HG03196 (cell line): ENCODE data around the gene TEX22.

Source experiments
- ATAC-seq: cut with Tn5 transposase; IDR thresholded peaks from one replicate; pipeline ENCODE4 v1.9.1; 2021; ENCODE audit not compliant: unreplicated experiment

The TEX22 gene

GRCh38 chr14:105384041-105384557, 14.2 kb upstream of the TEX22 start:
- no peak for ATAC-seq

GRCh38 chr14:105384605-105385321, 13.6 kb upstream of the TEX22 start:
- ATAC-seq: no peak

GRCh38 chr14:105385322-105385637, 13.1 kb upstream of the TEX22 start:
- no peak for ATAC-seq

- ATAC-seq: no peak
Observed at GRCh38 chr14:105385698-105386365, 12.5 kb upstream of the TEX22 start.

GRCh38 chr14:105386581-105387529, 11.5 kb upstream of the TEX22 start:
- ATAC-seq: no peak

GRCh38 chr14:105387530-105387922, 10.8 kb upstream of the TEX22 start:
- no peak for ATAC-seq

GRCh38 chr14:105388110-105388951, 10.0 kb upstream of the TEX22 start:
- no peak for ATAC-seq

GRCh38 chr14:105388976-105389375, 9.4 kb upstream of the TEX22 start:
- no peak for ATAC-seq

GRCh38 chr14:105389534-105389933, 8.8 kb upstream of the TEX22 start:
- no peak for ATAC-seq

GRCh38 chr14:105389976-105390848, 8.1 kb upstream of the TEX22 start:
- ATAC-seq: no peak

GRCh38 chr14:105390849-105391500, 7.4 kb upstream of the TEX22 start:
- no peak for ATAC-seq

- no peak for ATAC-seq
Observed at GRCh38 chr14:105391541-105391940, 6.8 kb upstream of the TEX22 start.

GRCh38 chr14:105392131-105393090, 5.9 kb upstream of the TEX22 start:
- no peak for ATAC-seq

GRCh38 chr14:105393151-105393550, 5.2 kb upstream of the TEX22 start:
- ATAC-seq: no peak

- ATAC-seq: no peak
Observed at GRCh38 chr14:105394714-105395537, 3.4 kb upstream of the TEX22 start.

GRCh38 chr14:105395538-105395854, 2.8 kb upstream of the TEX22 start:
- no peak for ATAC-seq

- no peak for ATAC-seq
Observed at GRCh38 chr14:105397350-105397931, 897 bp upstream of the TEX22 start.
